Tibial artery (tissue), 4 donors: Measurements from ENCODE around the gene SCGB3A2.

Source experiments
- DNase-seq, 2 donors: peaks; one replicate each; pipeline ENCODE4 v3.0.0-alpha.2; 2019
- H3K27ac ChIP-seq, 2 donors: fragments of 200-600 bp; sonication (generic) in 1 of 2; 1 replicate in 1 of 2; 2 replicates in 1 of 2; pipeline ENCODE4 v1.5.1; 2018 to 2019; ENCODE audit warnings: mild to moderate bottlenecking in 1 of 2
- H3K27me3 ChIP-seq, 2 donors: fragments of 200-600 bp; sonication (generic) in 1 of 2; one replicate each; pipeline versions ENCODE4 v1.5.1 to v1.6.0; 2016 to 2019
- H3K36me3 ChIP-seq, 3 donors: fragments of 200-600 bp; sonication (generic) in 2 of 3; one replicate each; pipeline ENCODE4 v1.5.1; 2016 to 2019; ENCODE audit warnings: mild to moderate bottlenecking in 2 of 3
- H3K4me1 ChIP-seq, 4 donors: fragments of 200-600 bp; sonication (generic) in 2 of 4; 1 replicate in 3 of 4; 2 replicates in 1 of 4; pipeline ENCODE4 v1.5.1; 2016 to 2019
- H3K4me3 ChIP-seq, 2 donors: fragments of 200-600 bp; sonication (generic) in 1 of 2; 1 replicate in 1 of 2; 2 replicates in 1 of 2; pipeline ENCODE4 v1.5.1; 2018 to 2019; ENCODE audit warnings: mild to moderate bottlenecking in 2 of 2
- H3K9me3 ChIP-seq, 3 donors: fragments of 200-600 bp; sonication (generic) in 1 of 3; one replicate each; pipeline ENCODE4 v1.5.1; 2016 to 2019
- CTCF ChIP-seq, 2 experiments: fragments of 200-600 bp in 1 of 2; fragments of 450-650 bp in 1 of 2; IDR thresholded peaks; one replicate each; pipeline ENCODE4 v1.5.1; 2017 to 2019; ENCODE audit warnings: antibody characterized with exemption in 2 of 2, mild to moderate bottlenecking in 1 of 2, moderate library complexity in 1 of 2
- intact Hi-C: fragments of 100-400 bp; cut with DNase I; formaldehyde crosslinking; loops from one replicate; pipeline ENCODE4 v1.15.0; 2023; ENCODE audit warnings: low total_unique reads

SCGB3A2 gene

GRCh38 chr5:147898875-147899401 is 20.4 kb downstream of the SCGB3A2 start:
- TF ChIP-seq CTCF (IDR thresholded peaks at IDR 0.05), result no peak
- no peaks in the 10 kb centered on the region for H3K9me3 ChIP-seq
- no peaks in the 10 kb centered on the region for H3K36me3 ChIP-seq
- H3K4me3 ChIP-seq, result no peak overlapping the region
- peaks cover 0 to 59% (median 2%) of the 10 kb centered on the region in 4 donors for H3K4me1 ChIP-seq
- H3K27me3 ChIP-seq, result no peaks in the 10 kb centered on the region
- intact Hi-C loops, result no loop called here
- H3K27ac ChIP-seq, result peak overlapping the region; percentile 8 to 68
- DNase-seq, result no peak

- TF ChIP-seq CTCF (IDR thresholded peaks at IDR 0.05), result no peak
- peak overlapping the region; percentile 61 to 68 for H3K27ac ChIP-seq
- no peak overlapping the region for H3K4me3 ChIP-seq
- H3K36me3 ChIP-seq, result no peaks in the 10 kb centered on the region
- intact Hi-C loops, result no loop called here
- peaks cover 0 to 53% (median 2%) of the 10 kb centered on the region in 4 donors for H3K4me1 ChIP-seq
- peak in 1 of 2 donors; percentile 66 for DNase-seq
- no peaks in the 10 kb centered on the region for H3K9me3 ChIP-seq
- H3K27me3 ChIP-seq, result no peaks in the 10 kb centered on the region
Measured at GRCh38 chr5:147901599-147902039, 23.1 kb downstream of the SCGB3A2 start.

- Histone ChIP-seq H3K36me3 (no peaks in the 10 kb centered on the region), H3K27ac (peak overlapping the region in 1 of 2 donors; percentile 68), H3K4me3 (no peak overlapping the region), H3K27me3 (no peaks in the 10 kb centered on the region), H3K4me1 (peaks cover 0 to 48% (median 2%) of the 10 kb centered on the region in 4 donors), H3K9me3 (no peaks in the 10 kb centered on the region)
- TF ChIP-seq CTCF (IDR thresholded peaks at IDR 0.05), result no peak
- intact Hi-C loops, result no loop called here
- DNase-seq, result no peak
Measured at GRCh38 chr5:147902609-147903115, 24.2 kb downstream of the SCGB3A2 start.

- DNase-seq, result no peak
- Histone ChIP-seq H3K9me3 (no peaks in the 10 kb centered on the region), H3K27me3 (no peaks in the 10 kb centered on the region), H3K27ac (peak overlapping the region in 1 of 2 donors; percentile 68), H3K36me3 (no peaks in the 10 kb centered on the region), H3K4me3 (no peak overlapping the region), H3K4me1 (peaks cover 0 to 34% (median 2%) of the 10 kb centered on the region in 4 donors)
- intact Hi-C loops, result no loop called here
- no peak for TF ChIP-seq CTCF (IDR thresholded peaks at IDR 0.05)
Measured at GRCh38 chr5:147904110-147904509, 25.6 kb downstream of the SCGB3A2 start.

GRCh38 chr5:147906326-147907095 is 28.0 kb downstream of the SCGB3A2 start, which contains the start of gene C5orf46:
Gene C5orf46, minus strand, starts transcription at chr5:147906538. Its CDS starts 37 bp downstream, at chr5:147906501.
- Histone ChIP-seq H3K27me3 (no peaks in the 10 kb centered on the region), H3K4me3 (peak within 1 kb of the TSS; percentile 0 to 2), H3K4me1 (peaks cover 0 to 18% (median 2%) of the 10 kb centered on the region in 4 donors), H3K9me3 (no peaks in the 10 kb centered on the region), H3K27ac (peak within 1 kb of the TSS in 1 of 2 donors; percentile 37), H3K36me3 (no peaks in the 10 kb centered on the region)
- intact Hi-C loops, result no loop called here
- no peak for DNase-seq
- TF ChIP-seq CTCF (IDR thresholded peaks at IDR 0.05), result no peak
